GM10266 (cell line): ENCODE measurements around the gene TRAP1.

Source experiments
- DNase-seq: peaks from one replicate; pipeline ENCODE4 v3.0.0; 2012; ENCODE audit errors: extremely low spot score
- TF ChIP-seq, protein P1 (sequence below): IDR thresholded peaks from 2 replicates; pipeline ENCODE4 v1.5.1; 2012; ENCODE audit warnings: mild to moderate bottlenecking, low read depth; ENCODE audit not compliant: control insufficient read depth, insufficient read depth; ENCODE audit errors: missing control alignments

The TRAP1 gene

DNA sequence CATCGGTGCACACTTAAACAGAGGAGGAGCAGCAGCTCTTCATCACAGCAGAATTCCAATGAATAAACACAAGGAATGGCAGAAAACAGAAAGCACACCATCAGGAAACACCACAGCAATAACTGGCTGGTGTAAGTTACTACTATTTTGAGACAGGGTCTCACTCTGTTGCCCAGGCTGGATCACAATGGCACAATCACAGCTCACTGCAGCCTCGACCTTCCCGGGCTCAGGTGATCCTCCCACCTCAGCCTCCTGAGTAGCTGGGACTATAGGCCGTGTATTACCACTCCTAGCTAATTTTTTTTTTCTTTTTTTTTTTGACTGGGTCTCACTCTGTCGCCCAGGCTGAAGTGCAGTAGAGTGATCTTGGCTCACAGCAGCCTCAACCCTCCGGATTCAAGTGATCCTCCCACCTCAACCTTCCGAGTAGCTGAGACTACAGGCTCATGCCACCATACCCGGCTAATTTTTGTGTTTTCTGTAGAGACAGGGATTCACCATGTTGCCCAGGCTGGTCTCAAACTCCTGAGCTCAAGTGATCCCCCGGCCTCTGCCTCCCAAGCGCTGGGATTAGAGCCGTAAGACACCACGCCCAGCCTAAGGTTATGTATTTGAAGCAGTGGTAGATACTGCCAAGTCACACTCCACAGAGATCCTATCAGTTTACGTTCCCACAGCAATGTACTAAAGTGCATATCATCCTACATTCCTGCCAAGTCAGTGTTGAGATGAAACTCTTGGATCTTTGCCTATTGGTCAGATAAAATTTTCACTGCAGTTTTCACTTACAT, 20.7 kb downstream of the TRAP1 start:
- TF ChIP-seq, protein P1, sequence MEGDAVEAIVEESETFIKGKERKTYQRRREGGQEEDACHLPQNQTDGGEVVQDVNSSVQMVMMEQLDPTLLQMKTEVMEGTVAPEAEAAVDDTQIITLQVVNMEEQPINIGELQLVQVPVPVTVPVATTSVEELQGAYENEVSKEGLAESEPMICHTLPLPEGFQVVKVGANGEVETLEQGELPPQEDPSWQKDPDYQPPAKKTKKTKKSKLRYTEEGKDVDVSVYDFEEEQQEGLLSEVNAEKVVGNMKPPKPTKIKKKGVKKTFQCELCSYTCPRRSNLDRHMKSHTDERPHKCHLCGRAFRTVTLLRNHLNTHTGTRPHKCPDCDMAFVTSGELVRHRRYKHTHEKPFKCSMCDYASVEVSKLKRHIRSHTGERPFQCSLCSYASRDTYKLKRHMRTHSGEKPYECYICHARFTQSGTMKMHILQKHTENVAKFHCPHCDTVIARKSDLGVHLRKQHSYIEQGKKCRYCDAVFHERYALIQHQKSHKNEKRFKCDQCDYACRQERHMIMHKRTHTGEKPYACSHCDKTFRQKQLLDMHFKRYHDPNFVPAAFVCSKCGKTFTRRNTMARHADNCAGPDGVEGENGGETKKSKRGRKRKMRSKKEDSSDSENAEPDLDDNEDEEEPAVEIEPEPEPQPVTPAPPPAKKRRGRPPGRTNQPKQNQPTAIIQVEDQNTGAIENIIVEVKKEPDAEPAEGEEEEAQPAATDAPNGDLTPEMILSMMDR, result no peak
- DNase-seq, result no peak

DNA sequence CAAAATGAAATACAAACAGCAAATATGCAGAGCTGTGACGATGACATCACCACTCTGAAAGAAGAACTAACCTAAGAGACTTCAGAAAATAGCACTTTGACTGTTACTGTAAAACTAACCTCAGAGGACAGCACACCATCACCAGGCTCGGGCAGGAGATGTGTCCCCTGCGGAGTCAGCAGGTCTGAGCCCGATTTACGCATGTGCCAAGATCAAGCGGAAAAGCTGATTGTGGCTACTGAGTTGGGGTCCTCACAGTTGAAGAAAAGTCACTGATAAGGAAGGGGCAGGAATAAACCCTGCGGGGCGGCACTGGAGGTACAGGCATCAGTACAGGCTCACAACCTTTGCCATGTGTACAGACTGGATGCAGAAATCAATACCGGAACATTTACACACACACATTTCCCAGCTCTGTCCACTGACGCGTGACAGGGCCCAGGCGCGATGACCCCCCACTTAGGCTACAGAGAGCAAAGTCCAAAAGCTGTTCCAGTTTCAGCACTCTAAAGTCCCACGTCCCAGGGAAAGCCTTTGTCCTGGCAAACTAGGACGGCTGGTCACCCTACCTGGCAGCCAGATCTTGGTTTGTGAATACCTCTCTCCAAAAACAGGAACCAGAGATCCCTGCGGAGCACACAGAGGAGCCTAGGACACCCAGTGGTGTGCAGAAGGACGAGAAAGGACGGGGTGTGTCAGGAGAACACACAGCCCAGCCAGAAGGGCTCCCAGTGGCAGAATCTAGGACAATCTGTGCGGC, 21.5 kb downstream of the TRAP1 start:
- peak; percentile 37 for DNase-seq

DNA sequence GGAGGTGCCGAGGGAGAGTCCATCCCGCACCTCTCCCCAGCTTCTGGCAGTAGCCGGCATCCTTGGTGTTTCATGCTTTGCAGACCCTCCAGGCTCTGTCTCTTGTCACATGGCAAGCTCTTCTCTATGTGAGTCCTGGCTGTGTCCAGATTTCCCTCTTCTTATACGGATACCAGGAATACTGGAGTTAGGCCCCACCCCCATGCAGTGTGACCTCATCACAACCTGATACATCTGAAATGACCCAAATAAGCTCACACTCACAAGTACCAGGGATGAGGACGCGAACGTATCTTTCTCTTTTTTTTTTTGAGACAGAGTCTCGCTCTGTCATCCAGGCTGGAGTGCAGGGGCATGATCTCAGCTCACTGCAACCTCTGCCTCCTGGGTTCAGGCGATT, 23.3 kb downstream of the TRAP1 start:
- DNase-seq, result no peak
- TF ChIP-seq, protein P1, result no peak

More for the DNA sequence above, 21.5 kb downstream of the TRAP1 start:
- TF ChIP-seq, protein P1, result no peak

DNA sequence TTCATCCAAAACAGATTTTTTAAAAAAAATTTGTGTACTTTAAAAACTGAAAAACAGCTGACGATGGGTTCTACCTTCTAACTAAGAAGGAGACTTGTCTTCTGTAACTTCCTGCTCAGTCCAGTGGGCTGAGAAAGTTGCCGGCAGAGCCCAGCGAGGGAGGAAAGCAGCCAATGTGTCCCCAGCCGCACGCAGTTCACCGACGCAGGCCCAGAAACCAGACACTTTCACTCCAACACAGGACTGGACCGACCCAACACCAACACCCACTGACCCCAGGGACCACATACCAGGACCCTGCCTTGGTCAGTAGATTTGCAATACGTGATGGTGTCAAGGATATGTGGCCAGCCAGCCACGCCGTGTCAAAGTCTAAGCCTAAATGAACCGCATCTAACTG, 25.6 kb downstream of the TRAP1 start:
- no peak for DNase-seq
- TF ChIP-seq, protein P1, result no peak

DNA sequence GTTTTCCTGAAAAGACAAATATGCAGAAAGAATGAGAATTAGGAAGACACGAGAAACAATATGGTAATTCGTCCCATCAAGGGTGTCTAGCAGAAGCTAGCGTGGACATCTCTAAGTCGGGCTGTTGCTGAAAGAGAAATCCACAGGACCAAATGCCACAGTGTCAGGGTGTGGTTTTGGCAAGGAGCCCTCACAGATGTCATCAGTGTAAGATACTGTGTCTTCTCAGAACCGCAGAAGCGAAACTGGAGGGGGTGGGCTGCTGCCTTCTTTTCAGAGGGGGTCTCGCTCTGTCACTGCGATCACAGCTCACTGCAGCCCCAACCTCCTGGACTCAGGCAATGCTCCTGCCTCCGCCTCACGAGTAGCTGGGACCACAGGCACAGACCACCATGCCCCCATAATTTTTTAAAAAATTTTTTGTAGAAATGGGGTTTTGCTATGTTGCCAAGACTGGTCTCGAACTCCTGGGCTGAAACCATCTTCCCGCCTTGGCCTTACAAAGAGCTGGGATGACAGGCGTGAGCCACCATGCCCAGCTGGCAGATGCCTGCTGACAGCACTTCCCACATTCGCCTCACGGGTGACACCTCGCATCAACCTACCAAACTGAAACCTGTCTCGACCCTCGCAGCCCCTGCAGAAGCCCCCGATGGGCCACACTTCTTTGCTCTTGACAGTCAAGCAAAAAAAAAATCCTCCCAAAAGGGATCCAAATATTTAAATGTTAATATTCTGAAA, 26.2 kb downstream of the TRAP1 start:
- TF ChIP-seq, protein P1, result no peak
- no peak for DNase-seq

DNA sequence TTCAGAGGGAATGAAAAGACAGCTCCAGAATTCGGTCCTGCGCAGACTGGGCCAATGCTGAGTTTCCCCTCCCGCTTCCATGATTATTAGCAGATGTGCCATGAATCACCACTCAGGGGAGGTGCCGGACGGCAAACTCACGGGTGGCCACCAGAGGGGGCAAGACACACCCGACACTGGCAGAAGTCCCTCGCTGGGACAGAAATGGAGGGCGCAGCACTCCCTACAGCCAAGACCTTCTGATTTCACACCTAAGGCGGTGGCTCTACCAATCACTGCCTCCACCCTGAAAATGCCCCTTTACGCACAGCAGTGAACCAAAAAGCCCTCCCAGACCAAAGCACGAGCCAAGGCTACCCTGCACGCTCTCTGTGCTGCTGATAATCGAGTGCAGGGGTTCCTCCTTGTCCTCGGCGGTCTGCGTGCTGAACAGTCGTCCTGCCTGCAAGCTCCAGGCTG, 26.8 kb downstream of the TRAP1 start:
- TF ChIP-seq, protein P1, result peak; percentile 86
- peak; percentile 85 for DNase-seq
